ENCODE results near the gene FOXP2. TPM values are rescaled to one million over a fixed set of nuclear protein-coding genes. Genes with fewer than 3 reads are reported as not detected.

The FOXP2 gene
- total RNA-seq, 4 donors from 2014 or later = 5.6 to 22.1 (median 6.7) TPM

DNA sequence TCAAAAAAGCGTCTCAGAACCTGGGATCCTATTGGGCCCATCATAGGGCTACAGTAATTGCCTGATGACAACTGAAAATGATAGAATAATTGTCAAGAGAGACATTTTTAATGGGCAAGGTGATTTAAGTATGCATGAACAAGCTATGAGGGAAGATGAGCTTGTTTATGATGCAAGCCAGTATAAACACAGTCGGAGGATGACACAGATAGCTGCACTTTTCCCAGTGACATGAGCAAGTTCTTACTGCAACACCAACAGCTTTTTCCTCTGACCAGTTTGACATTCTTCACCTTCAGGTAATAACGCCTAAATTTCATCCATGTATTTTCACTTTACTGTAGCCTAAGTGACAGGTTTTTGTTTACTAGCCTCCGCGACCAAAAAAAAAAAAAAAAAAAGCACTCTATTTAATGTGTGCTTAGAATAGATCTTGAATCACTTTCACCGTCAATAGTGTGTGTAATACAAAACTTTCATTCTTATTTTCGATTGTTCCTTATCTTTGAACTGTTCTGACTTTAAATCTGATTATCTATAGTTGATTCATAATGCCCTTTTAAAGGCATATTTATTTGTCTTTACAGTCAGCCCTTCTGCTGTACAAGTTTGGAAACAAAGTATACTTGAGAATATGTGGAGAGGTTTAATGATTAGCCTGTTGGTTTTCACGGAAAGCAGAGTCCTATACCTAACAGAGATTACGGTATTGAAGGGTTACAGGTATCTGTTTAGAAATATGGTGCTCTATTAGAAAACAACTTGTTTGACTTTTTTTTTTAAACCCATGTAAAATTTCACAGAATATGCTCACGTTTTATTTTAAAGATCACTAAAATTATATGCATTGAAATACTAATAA, 1.7 kb downstream of the FOXP2 start:
- no peak for TF ChIP-seq POLR2A (IDR thresholded peaks at IDR 0.05)
- TF ChIP-seq, protein P1, sequence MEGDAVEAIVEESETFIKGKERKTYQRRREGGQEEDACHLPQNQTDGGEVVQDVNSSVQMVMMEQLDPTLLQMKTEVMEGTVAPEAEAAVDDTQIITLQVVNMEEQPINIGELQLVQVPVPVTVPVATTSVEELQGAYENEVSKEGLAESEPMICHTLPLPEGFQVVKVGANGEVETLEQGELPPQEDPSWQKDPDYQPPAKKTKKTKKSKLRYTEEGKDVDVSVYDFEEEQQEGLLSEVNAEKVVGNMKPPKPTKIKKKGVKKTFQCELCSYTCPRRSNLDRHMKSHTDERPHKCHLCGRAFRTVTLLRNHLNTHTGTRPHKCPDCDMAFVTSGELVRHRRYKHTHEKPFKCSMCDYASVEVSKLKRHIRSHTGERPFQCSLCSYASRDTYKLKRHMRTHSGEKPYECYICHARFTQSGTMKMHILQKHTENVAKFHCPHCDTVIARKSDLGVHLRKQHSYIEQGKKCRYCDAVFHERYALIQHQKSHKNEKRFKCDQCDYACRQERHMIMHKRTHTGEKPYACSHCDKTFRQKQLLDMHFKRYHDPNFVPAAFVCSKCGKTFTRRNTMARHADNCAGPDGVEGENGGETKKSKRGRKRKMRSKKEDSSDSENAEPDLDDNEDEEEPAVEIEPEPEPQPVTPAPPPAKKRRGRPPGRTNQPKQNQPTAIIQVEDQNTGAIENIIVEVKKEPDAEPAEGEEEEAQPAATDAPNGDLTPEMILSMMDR (IDR thresholded peaks at IDR 0.05) = no peak
- Histone ChIP-seq H3K4me3 (peak overlapping the region; percentile 28 to 63 (median 46)), H3K9me3 (no peaks in the 10 kb centered on the region), H3K4me1 (peaks cover 0 to 71% (median 3%) of the 10 kb centered on the region in 3 donors), H3K36me3 (no peaks in the 10 kb centered on the region), H3K27me3 (no peaks in the 10 kb centered on the region), H3K27ac (peak overlapping the region; percentile 68 to 92 (median 84))
- intact Hi-C loops (cut with DNase I) = no loop called here
- DNase-seq = no peak
- 23 to 26% methylated on average over 10 of the region's 10 CpGs for WGBS, 2 donors

- H3K27ac ChIP-seq = peak overlapping the region; percentile 68 to 92 (median 84)
- H3K27me3 ChIP-seq = no peaks in the 10 kb centered on the region
- 29 to 30% methylated on average over 1 of the region's 1 CpG for WGBS, 2 donors
- H3K4me1 ChIP-seq = peaks cover 0 to 74% (median 3%) of the 10 kb centered on the region in 3 donors
- intact Hi-C loops (cut with DNase I) = no loop called here
- TF ChIP-seq POLR2A (IDR thresholded peaks at IDR 0.05) = no peak
- TF ChIP-seq, protein P1 (IDR thresholded peaks at IDR 0.05) = no peak
- no peaks in the 10 kb centered on the region for H3K9me3 ChIP-seq
- no peaks in the 10 kb centered on the region for H3K36me3 ChIP-seq
- peak overlapping the region in 3 of 4 donors; percentile 46 to 63 (median 47) for H3K4me3 ChIP-seq
- no peak for DNase-seq
Observed at GRCh38 chr7:114417290-114417689, 2.7 kb downstream of the FOXP2 start.

GRCh38 chr7:114418117-114418516, 3.5 kb downstream of the FOXP2 start:
- no peak for DNase-seq
- TF ChIP-seq POLR2A (IDR thresholded peaks at IDR 0.05) = no peak
- TF ChIP-seq, protein P1 (IDR thresholded peaks at IDR 0.05) = no peak
- H3K36me3 ChIP-seq = no peaks in the 10 kb centered on the region
- H3K9me3 ChIP-seq = no peaks in the 10 kb centered on the region
- H3K4me1 ChIP-seq = peaks cover 0 to 74% (median 3%) of the 10 kb centered on the region in 3 donors
- intact Hi-C loops (cut with DNase I) = no loop called here
- peak overlapping the region; percentile 13 to 63 (median 46) for H3K4me3 ChIP-seq
- 11 to 46% methylated on average over 4 of the region's 4 CpGs for WGBS, 2 donors
- peak overlapping the region; percentile 68 to 92 (median 84) for H3K27ac ChIP-seq
- H3K27me3 ChIP-seq = no peaks in the 10 kb centered on the region

DNA sequence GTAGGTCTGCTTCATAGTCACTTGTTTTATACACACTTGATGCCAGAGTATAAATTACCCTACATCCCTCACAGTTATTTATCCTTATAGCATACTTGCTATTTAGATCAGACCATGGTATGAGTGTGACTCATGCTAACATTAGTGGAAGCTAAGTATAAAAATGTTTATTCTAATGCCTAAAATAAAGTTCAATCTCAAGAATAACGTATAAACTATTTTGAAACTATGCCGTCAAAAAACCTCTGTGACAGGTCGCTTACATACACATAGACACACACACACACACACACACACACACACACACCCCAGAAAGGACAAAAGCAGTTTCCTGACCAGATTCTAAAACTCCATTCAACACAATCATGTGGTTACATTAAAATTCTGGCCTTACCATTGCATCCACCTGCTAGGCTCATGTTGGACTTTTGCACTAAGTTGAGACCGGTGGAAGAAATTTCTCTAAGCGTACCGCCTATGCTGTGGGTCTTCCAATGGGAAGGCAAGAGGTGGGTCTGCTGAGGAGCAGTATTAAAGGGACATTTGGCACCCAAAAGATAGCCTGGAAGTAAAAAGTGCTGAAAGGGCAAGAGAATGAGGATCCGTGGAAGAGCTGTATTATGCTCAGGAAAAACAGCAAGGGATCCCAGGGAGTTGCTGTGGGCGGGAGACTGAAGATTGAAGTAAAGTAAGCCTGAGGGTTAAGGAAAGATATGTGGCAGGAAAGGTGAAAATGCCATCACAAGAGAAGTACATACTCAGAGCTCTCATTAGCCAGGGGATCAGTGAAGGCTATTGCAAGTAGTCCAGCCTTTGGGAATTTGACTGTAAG, 5.0 kb downstream of the FOXP2 start:
- Histone ChIP-seq H3K27ac (peak overlapping the region; percentile 61 to 92 (median 84)), H3K36me3 (no peaks in the 10 kb centered on the region), H3K9me3 (no peaks in the 10 kb centered on the region), H3K27me3 (no peaks in the 10 kb centered on the region), H3K4me3 (peak overlapping the region; percentile 13 to 63 (median 46)), H3K4me1 (peaks cover 0 to 74% (median 3%) of the 10 kb centered on the region in 3 donors)
- DNase-seq = no peak
- intact Hi-C loops (cut with DNase I) = no loop called here
- WGBS, 2 donors = 26 to 48% methylated on average over 8 of the region's 8 CpGs
- TF ChIP-seq, protein P1 (IDR thresholded peaks at IDR 0.05) = no peak
- no peak for TF ChIP-seq POLR2A (IDR thresholded peaks at IDR 0.05)
